ENCODE results near the gene ABCA8. TPM values are rescaled to one million over a fixed set of nuclear protein-coding genes. Genes with fewer than 3 reads are reported as not detected.

Gene ABCA8
- total RNA-seq, 1 donor, result 36.2 TPM

GRCh38 chr17:68834328-68834836 lies 120.8 kb downstream of the ABCA8 start:
- H3K27ac ChIP-seq (ENCODE audit: low read depth, low read length), result no peak overlapping the region
- no peaks in the 10 kb centered on the region for H3K27me3 ChIP-seq (ENCODE audit: insufficient read depth, low read length)
- DNase-seq (ENCODE audit: insufficient read length, low spot score, missing footprints), result no peak
- H3K4me1 ChIP-seq (ENCODE audit: insufficient read depth, low read length), result no peaks in the 10 kb centered on the region
- no peaks in the 10 kb centered on the region for H4K20me1 ChIP-seq (ENCODE audit: insufficient read depth, low read length)
- H3K4me2 ChIP-seq (ENCODE audit: insufficient read depth, low read length), result no peak overlapping the region
- no peaks in the 10 kb centered on the region for H3K79me2 ChIP-seq (ENCODE audit: insufficient read depth, low read length)
- H2AFZ ChIP-seq (ENCODE audit: low read length), result no peak overlapping the region
- no peaks in the 10 kb centered on the region for H3K36me3 ChIP-seq (ENCODE audit: insufficient read depth, low read length)
- TF ChIP-seq CTCF (IDR thresholded peaks at IDR 0.05; ENCODE audit: extremely low read depth, low read depth, low read length), result no peak
- no peaks in the 10 kb centered on the region for H3K9me3 ChIP-seq (ENCODE audit: low read depth, low read length)
- H3K4me3 ChIP-seq (ENCODE audit: insufficient read depth, low read length), result no peak overlapping the region

- Histone ChIP-seq H3K79me2 (ENCODE audit: insufficient read depth, low read length) (no peaks in the 10 kb centered on the region), H3K9me3 (ENCODE audit: low read depth, low read length) (no peaks in the 10 kb centered on the region), H2AFZ (ENCODE audit: low read length) (no peak overlapping the region), H3K4me2 (ENCODE audit: insufficient read depth, low read length) (no peak overlapping the region), H3K4me1 (ENCODE audit: insufficient read depth, low read length) (no peaks in the 10 kb centered on the region), H3K36me3 (ENCODE audit: insufficient read depth, low read length) (no peaks in the 10 kb centered on the region), H4K20me1 (ENCODE audit: insufficient read depth, low read length) (no peaks in the 10 kb centered on the region), H3K27me3 (ENCODE audit: insufficient read depth, low read length) (no peaks in the 10 kb centered on the region), H3K27ac (ENCODE audit: low read depth, low read length) (no peak overlapping the region), H3K4me3 (ENCODE audit: insufficient read depth, low read length) (no peak overlapping the region)
- DNase-seq (ENCODE audit: insufficient read length, low spot score, missing footprints), result no peak
- no peak for TF ChIP-seq CTCF (IDR thresholded peaks at IDR 0.05; ENCODE audit: extremely low read depth, low read depth, low read length)
Measured at GRCh38 chr17:68832109-68832802, 122.9 kb downstream of the ABCA8 start.

- H3K4me1 ChIP-seq (ENCODE audit: insufficient read depth, low read length), result no peaks in the 10 kb centered on the region
- DNase-seq (ENCODE audit: insufficient read length, low spot score, missing footprints), result no peak
- H3K4me3 ChIP-seq (ENCODE audit: insufficient read depth, low read length), result no peak overlapping the region
- no peak overlapping the region for H2AFZ ChIP-seq (ENCODE audit: low read length)
- no peaks in the 10 kb centered on the region for H3K79me2 ChIP-seq (ENCODE audit: insufficient read depth, low read length)
- H3K4me2 ChIP-seq (ENCODE audit: insufficient read depth, low read length), result no peak overlapping the region
- no peaks in the 10 kb centered on the region for H4K20me1 ChIP-seq (ENCODE audit: insufficient read depth, low read length)
- no peak for TF ChIP-seq CTCF (IDR thresholded peaks at IDR 0.05; ENCODE audit: extremely low read depth, low read depth, low read length)
- no peaks in the 10 kb centered on the region for H3K27me3 ChIP-seq (ENCODE audit: insufficient read depth, low read length)
- no peak overlapping the region for H3K27ac ChIP-seq (ENCODE audit: low read depth, low read length)
- no peaks in the 10 kb centered on the region for H3K9me3 ChIP-seq (ENCODE audit: low read depth, low read length)
- H3K36me3 ChIP-seq (ENCODE audit: insufficient read depth, low read length), result no peaks in the 10 kb centered on the region
Measured at GRCh38 chr17:68831170-68831569, 124.0 kb downstream of the ABCA8 start.

GRCh38 chr17:68830313-68830712 lies 124.9 kb downstream of the ABCA8 start:
- Histone ChIP-seq H3K36me3 (ENCODE audit: insufficient read depth, low read length) (no peaks in the 10 kb centered on the region), H3K79me2 (ENCODE audit: insufficient read depth, low read length) (no peaks in the 10 kb centered on the region), H3K4me3 (ENCODE audit: insufficient read depth, low read length) (no peak overlapping the region), H3K4me1 (ENCODE audit: insufficient read depth, low read length) (no peaks in the 10 kb centered on the region), H4K20me1 (ENCODE audit: insufficient read depth, low read length) (no peaks in the 10 kb centered on the region), H3K4me2 (ENCODE audit: insufficient read depth, low read length) (no peak overlapping the region), H2AFZ (ENCODE audit: low read length) (no peak overlapping the region), H3K27me3 (ENCODE audit: insufficient read depth, low read length) (no peaks in the 10 kb centered on the region), H3K9me3 (ENCODE audit: low read depth, low read length) (no peaks in the 10 kb centered on the region), H3K27ac (ENCODE audit: low read depth, low read length) (no peak overlapping the region)
- peak; percentile 48 for DNase-seq (ENCODE audit: insufficient read length, low spot score, missing footprints)
- TF ChIP-seq CTCF (IDR thresholded peaks at IDR 0.05; ENCODE audit: extremely low read depth, low read depth, low read length), result no peak
